CD4-positive, alpha-beta T cell (primary cell): ENCODE results near the gene KIRREL2. TPM values are rescaled to one million over a fixed set of nuclear protein-coding genes. Genes with fewer than 3 reads are reported as not detected.

Experiments
- ATAC-seq: fragments of 200-7000 bp; cut with Tn5 transposase; one replicate; pipeline ENCODE4 v1.10.0; 2022; ENCODE audit warnings: mild to moderate bottlenecking; ENCODE audit not compliant: poor library complexity
- CTCF ChIA-PET: fragments of 350-600 bp; sonication (Branson Sonifier 250); formaldehyde crosslinking; loops from one replicate; lab custom pipeline; 2021; ENCODE audit warnings: antibody characterized with exemption, inconsistent platforms; lab: Charles Lee
- POLR2A ChIA-PET: fragments of 350-600 bp; sonication (Branson Sonifier 250); formaldehyde crosslinking; loops from one replicate; lab custom pipeline; 2021; ENCODE audit warnings: antibody characterized with exemption, inconsistent platforms; lab: Charles Lee
- DNase-seq, 14 experiments: peaks; one replicate each; pipeline ENCODE4 v3.0.0-alpha.2; 2013 to 2020; ENCODE audit warnings: mixed read lengths in 2 of 14
- H3K27ac ChIP-seq, 2 donors: one replicate each; pipeline versions ENCODE4 v1.5.1 to v1.7.0; 2013; ENCODE audit warnings: low read length in 2 of 2, low read depth in 1 of 2, mild to moderate bottlenecking in 1 of 2
- H3K27me3 ChIP-seq, 2 experiments: 1 replicate in 1 of 2; 2 replicates in 1 of 2; pipeline versions ENCODE4 v1.6.1 to v1.7.0; 2013; ENCODE audit warnings: low read length in 2 of 2, control low read depth in 1 of 2, mild to moderate bottlenecking in 1 of 2, moderate library complexity in 1 of 2; ENCODE audit not compliant: insufficient read depth in 2 of 2, control insufficient read depth in 1 of 2
- H3K36me3 ChIP-seq: one replicate; pipeline ENCODE4 v1.6.1; 2013; ENCODE audit warnings: low read length, control low read depth; ENCODE audit not compliant: insufficient read depth
- H3K4me1 ChIP-seq: one replicate; pipeline ENCODE4 v1.6.1; 2013; ENCODE audit warnings: low read length, control low read depth; ENCODE audit not compliant: insufficient read depth
- H3K4me3 ChIP-seq: one replicate; pipeline ENCODE4 v1.5.1; 2013; ENCODE audit warnings: mild to moderate bottlenecking, low read length, moderate library complexity
- H3K9me3 ChIP-seq, 2 experiments: 1 replicate in 1 of 2; 2 replicates in 1 of 2; pipeline versions ENCODE4 v1.6.1 to v1.7.0; 2013; ENCODE audit warnings: low read length in 2 of 2, mild to moderate bottlenecking in 2 of 2, control low read depth in 1 of 2, moderate library complexity in 1 of 2; ENCODE audit not compliant: control insufficient read depth in 1 of 2, insufficient read depth in 1 of 2
- H3K27ac Mint-ChIP-seq: one replicate; pipeline ENCODE4 v1.8.0; 2020; ENCODE audit warnings: mixed read lengths
- H3K27me3 Mint-ChIP-seq: one replicate; pipeline ENCODE4 v1.8.0; 2021; ENCODE audit warnings: mixed read lengths
- H3K36me3 Mint-ChIP-seq: one replicate; pipeline ENCODE4 v1.8.0; 2021; ENCODE audit warnings: low read depth, mixed read lengths
- H3K4me1 Mint-ChIP-seq: one replicate; pipeline ENCODE4 v1.8.0; 2021; ENCODE audit warnings: low read depth, mixed read lengths
- H3K4me3 Mint-ChIP-seq: one replicate; pipeline ENCODE4 v1.8.0; 2020; ENCODE audit warnings: mild to moderate bottlenecking, mixed read lengths
- H3K9me3 Mint-ChIP-seq: one replicate; pipeline ENCODE4 v1.8.0; 2020; ENCODE audit warnings: mixed read lengths
- CTCF ChIP-seq: fragments of 200-600 bp; IDR thresholded peaks from one replicate; pipeline ENCODE4 v1.8.0; 2022; ENCODE audit warnings: antibody characterized with exemption, mild to moderate bottlenecking
- intact Hi-C, 2 experiments: fragments of 100-400 bp; cut with DNase I in 1 of 2; cut with micrococcal nuclease in 1 of 2; formaldehyde crosslinking; loops; one replicate each; pipeline versions ENCODE4 v1.15.1 to v1.9.0; 2023 to 2025; cut with DNase I, micrococcal nuclease
- total RNA-seq, 174 experiments: library from RNA in 2 of 174; stranded (reverse) in 2 of 174; gene quantifications; one replicate each; pipeline ENCODE4 v1.2.3 and lab custom pipeline; 2021 to 2026

Gene KIRREL2
- total RNA-seq, 2 experiments from 2014 or later, result 0.14 TPM; not detected in 1

GRCh38 chr19:35903550-35904179 is 47.0 kb downstream of the KIRREL2 start:
- CTCF ChIA-PET, result interaction anchor here (0.6 to 1.7 kb wide), 2 partner anchors 22 to 28 kb away, joined by 3 to 5 read pairs; no protein-coding TSS in a partner anchor
- peak; percentile 64 for ATAC-seq
- no peak for TF ChIP-seq CTCF
- no peaks in the 10 kb centered on the region for H3K36me3 ChIP-seq
- POLR2A ChIA-PET, result interaction anchor here (0.6 to 2.7 kb wide), 11 partner anchors 20 to 692 kb away, joined by 3 to 21 read pairs (median 5); partner anchors contain the start of genes IGFLR1, LIN37, POLR2I and PSENEN
- H3K27me3 ChIP-seq, result no peaks in the 10 kb centered on the region
- peak overlapping the region; percentile 100 for H3K4me3 Mint-ChIP-seq
- no peaks in the 10 kb centered on the region for H3K9me3 ChIP-seq
- DNase-seq, result peak; percentile 76 to 98 (median 88)
- intact Hi-C loops, result loop anchor here in 1 of 2 experiments (1.0 kb wide), 2 partner anchors 21 to 28 kb away; no protein-coding TSS in a partner anchor
- peak overlapping the region; percentile 100 for H3K27ac ChIP-seq
- peaks cover 49% of the 10 kb centered on the region for H3K4me1 Mint-ChIP-seq
- no peaks in the 10 kb centered on the region for H3K27me3 Mint-ChIP-seq
- no peaks in the 10 kb centered on the region for H3K9me3 Mint-ChIP-seq
- peak overlapping the region; percentile 99 for H3K4me3 ChIP-seq
- peak overlapping the region; percentile 92 for H3K27ac Mint-ChIP-seq
- H3K36me3 Mint-ChIP-seq, result peaks cover 22% of the 10 kb centered on the region
- H3K4me1 ChIP-seq, result peaks cover 61% of the 10 kb centered on the region

- H3K9me3 ChIP-seq, result no peaks in the 10 kb centered on the region
- Mint-ChIP-seq H3K4me3 (peak overlapping the region; percentile 100), H3K27ac (peak overlapping the region; percentile 92), H3K27me3 (no peaks in the 10 kb centered on the region), H3K4me1 (peaks cover 52% of the 10 kb centered on the region), H3K9me3 (no peaks in the 10 kb centered on the region), H3K36me3 (peaks cover 14% of the 10 kb centered on the region)
- intact Hi-C loops, result no loop called here
- H3K36me3 ChIP-seq, result no peaks in the 10 kb centered on the region
- peaks cover 68% of the 10 kb centered on the region for H3K4me1 ChIP-seq
- TF ChIP-seq CTCF, result no peak
- H3K27ac ChIP-seq, result peak overlapping the region; percentile 100
- DNase-seq, result peak in 2 of 14 experiments; percentile 39 to 45
- ATAC-seq, result no peak
- no peak overlapping the region for H3K4me3 ChIP-seq
- ChIA-PET CTCF (interaction anchor here (1.7 kb wide), 1 partner anchor 27 kb away, joined by 5 read pairs; no protein-coding TSS in a partner anchor), POLR2A (interaction anchor here (1.1 to 2.7 kb wide), 5 partner anchors 19 to 156 kb away, joined by 3 to 21 read pairs (median 7); partner anchors contain the start of gene LIN37)
- no peaks in the 10 kb centered on the region for H3K27me3 ChIP-seq
Observed at GRCh38 chr19:35904311-35905068, 47.8 kb downstream of the KIRREL2 start.

- Histone ChIP-seq H3K27me3 (no peaks in the 10 kb centered on the region), H3K9me3 (no peaks in the 10 kb centered on the region), H3K27ac (peak overlapping the region; percentile 100), H3K36me3 (no peaks in the 10 kb centered on the region), H3K4me3 (no peak overlapping the region), H3K4me1 (peaks cover 72% of the 10 kb centered on the region)
- peaks cover 52% of the 10 kb centered on the region for H3K4me1 Mint-ChIP-seq
- no peak for TF ChIP-seq CTCF
- intact Hi-C loops, result no loop called here
- peaks cover 12% of the 10 kb centered on the region for H3K36me3 Mint-ChIP-seq
- no peaks in the 10 kb centered on the region for H3K9me3 Mint-ChIP-seq
- ChIA-PET POLR2A (interaction anchor here (2.7 kb wide), 1 partner anchor 27 kb away, joined by 21 read pairs; no protein-coding TSS in a partner anchor), CTCF (interaction anchor here (0.7 kb wide), 1 partner anchor 13 kb away, joined by 3 read pairs; no protein-coding TSS in a partner anchor)
- H3K27me3 Mint-ChIP-seq, result no peaks in the 10 kb centered on the region
- H3K27ac Mint-ChIP-seq, result peak overlapping the region; percentile 92
- ATAC-seq, result no peak
- no peak for DNase-seq
- peak overlapping the region; percentile 71 for H3K4me3 Mint-ChIP-seq
Observed at GRCh38 chr19:35905178-35905727, 48.5 kb downstream of the KIRREL2 start.
